Smooth muscle cell (in vitro differentiated cells): Measurements from ENCODE around the gene RTTN. TPM values are rescaled to one million over a fixed set of nuclear protein-coding genes. Genes with fewer than 3 reads are reported as not detected.

ENCODE experiments used
- DNase-seq: peaks from one replicate; lab custom pipeline; 2025; ENCODE audit not compliant: unreplicated experiment; lab: John Stamatoyannopoulos, UW
- H2AFZ ChIP-seq: fragments of 200-600 bp; sonication (generic); 2 replicates; pipeline ENCODE4 v1.6.0; 2016; ENCODE audit warnings: antibody characterized with exemption, low read depth, mild to moderate bottlenecking
- H3F3A ChIP-seq: fragments of 200-600 bp; sonication (generic); 2 replicates; pipeline ENCODE4 v1.6.0; 2017; ENCODE audit warnings: antibody characterized with exemption, low read depth
- H3K27ac ChIP-seq: fragments of 200-600 bp; sonication (generic); 2 replicates; pipeline ENCODE4 v1.5.1; 2016; ENCODE audit warnings: low read depth, mild to moderate bottlenecking
- H3K27me3 ChIP-seq: fragments of 200-600 bp; sonication (generic); 2 replicates; pipeline ENCODE4 v1.6.1; 2016; ENCODE audit warnings: low read depth, mild to moderate bottlenecking
- H3K36me3 ChIP-seq: fragments of 200-600 bp; sonication (generic); 2 replicates; pipeline ENCODE4 v1.5.1; 2016; ENCODE audit warnings: low read depth
- H3K4me1 ChIP-seq: fragments of 200-600 bp; sonication (generic); 2 replicates; pipeline ENCODE4 v1.5.1; 2016; ENCODE audit warnings: low read depth
- H3K4me2 ChIP-seq: fragments of 200-600 bp; sonication (generic); 2 replicates; pipeline ENCODE4 v1.6.0; 2016; ENCODE audit warnings: mild to moderate bottlenecking
- H3K4me3 ChIP-seq: fragments of 200-600 bp; sonication (generic); 2 replicates; pipeline ENCODE4 v1.5.1; 2016; ENCODE audit warnings: mild to moderate bottlenecking
- H3K79me2 ChIP-seq: fragments of 200-600 bp; sonication (generic); 2 replicates; pipeline ENCODE4 v1.6.0; 2016; ENCODE audit warnings: low read depth, mild to moderate bottlenecking
- H3K9ac ChIP-seq: fragments of 200-600 bp; sonication (generic); 2 replicates; pipeline ENCODE4 v1.6.0; 2016; ENCODE audit warnings: low read depth
- H3K9me3 ChIP-seq: fragments of 200-600 bp; sonication (generic); replicated peaks from 2 replicates; pipeline ENCODE4 v1.5.1; 2016; ENCODE audit warnings: low read depth
- H4K20me1 ChIP-seq: fragments of 200-600 bp; sonication (generic); 2 replicates; pipeline ENCODE4 v1.6.0; 2016; ENCODE audit warnings: low read depth
- WGBS: methylation state at CpG from one replicate; pipeline ENCODE4 v1.1.7; 2016; ENCODE audit warnings: low lambda C conversion rate; 5-methylcytosine and 5-hydroxymethylcytosine counted together
- polyA plus RNA-seq: library from polyadenylated mRNA; unstranded; fragments of >200 nt; fragmentation: Nextera tagmentation; extraction: Ambion mirVana; gene quantifications from 2 replicates; pipeline ENCODE4 v1.2.1, GENCODE V29; 2016
- total RNA-seq: library from RNA; depleted of rRNA; stranded (reverse); fragments of >200 nt; gene quantifications from 2 replicates; pipeline ENCODE4 v1.2.3, GENCODE V29; 2014
- TF ChIP-seq, protein P1 (sequence below): fragments of 200-600 bp; sonication (generic); IDR thresholded peaks from 2 replicates; pipeline ENCODE4 v1.5.1; 2017; ENCODE audit warnings: borderline replicate concordance, mild to moderate bottlenecking, antibody characterized with exemption; ENCODE audit not compliant: insufficient read depth, poor library complexity, severe bottlenecking

The RTTN gene
- total and polyA plus RNA-seq, 2 experiments from 2014 or later: 3.6 to 17.3 TPM

DNA sequence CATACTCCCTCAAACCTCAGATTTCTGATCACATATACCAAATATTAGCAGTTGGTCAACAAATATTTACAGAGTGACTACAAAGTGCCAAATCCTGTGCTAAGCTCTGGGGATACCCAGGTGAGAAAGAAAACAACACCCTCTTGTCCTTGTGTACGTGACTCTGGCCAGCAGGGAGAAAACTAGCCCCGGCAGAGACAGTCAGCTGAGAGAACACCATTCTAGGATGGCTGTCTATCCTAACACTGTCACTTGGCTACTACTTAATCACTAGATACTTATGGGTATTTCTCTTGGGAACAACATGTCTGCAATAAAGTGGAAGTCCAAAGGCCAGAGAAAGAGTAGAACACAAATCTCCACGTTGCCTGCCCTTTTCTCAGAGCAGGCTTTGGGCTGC, 199.9 kb downstream of the RTTN start:
- H4K20me1 ChIP-seq: no peaks in the 10 kb centered on the region
- no peaks in the 10 kb centered on the region for H3F3A ChIP-seq
- no peak for DNase-seq
- H3K27ac ChIP-seq: no peak overlapping the region
- no peaks in the 10 kb centered on the region for H3K27me3 ChIP-seq
- H3K4me1 ChIP-seq: no peaks in the 10 kb centered on the region
- TF ChIP-seq, protein P1, sequence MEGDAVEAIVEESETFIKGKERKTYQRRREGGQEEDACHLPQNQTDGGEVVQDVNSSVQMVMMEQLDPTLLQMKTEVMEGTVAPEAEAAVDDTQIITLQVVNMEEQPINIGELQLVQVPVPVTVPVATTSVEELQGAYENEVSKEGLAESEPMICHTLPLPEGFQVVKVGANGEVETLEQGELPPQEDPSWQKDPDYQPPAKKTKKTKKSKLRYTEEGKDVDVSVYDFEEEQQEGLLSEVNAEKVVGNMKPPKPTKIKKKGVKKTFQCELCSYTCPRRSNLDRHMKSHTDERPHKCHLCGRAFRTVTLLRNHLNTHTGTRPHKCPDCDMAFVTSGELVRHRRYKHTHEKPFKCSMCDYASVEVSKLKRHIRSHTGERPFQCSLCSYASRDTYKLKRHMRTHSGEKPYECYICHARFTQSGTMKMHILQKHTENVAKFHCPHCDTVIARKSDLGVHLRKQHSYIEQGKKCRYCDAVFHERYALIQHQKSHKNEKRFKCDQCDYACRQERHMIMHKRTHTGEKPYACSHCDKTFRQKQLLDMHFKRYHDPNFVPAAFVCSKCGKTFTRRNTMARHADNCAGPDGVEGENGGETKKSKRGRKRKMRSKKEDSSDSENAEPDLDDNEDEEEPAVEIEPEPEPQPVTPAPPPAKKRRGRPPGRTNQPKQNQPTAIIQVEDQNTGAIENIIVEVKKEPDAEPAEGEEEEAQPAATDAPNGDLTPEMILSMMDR: no peak
- H3K4me3 ChIP-seq: no peak overlapping the region
- no peaks in the 10 kb centered on the region for H3K9me3 ChIP-seq
- no peak overlapping the region for H2AFZ ChIP-seq
- no peaks in the 10 kb centered on the region for H3K36me3 ChIP-seq
- no peak overlapping the region for H3K9ac ChIP-seq
- H3K79me2 ChIP-seq: no peaks in the 10 kb centered on the region
- 92% methylated on average over 3 of the region's 3 CpGs for WGBS
- no peak overlapping the region for H3K4me2 ChIP-seq

DNA sequence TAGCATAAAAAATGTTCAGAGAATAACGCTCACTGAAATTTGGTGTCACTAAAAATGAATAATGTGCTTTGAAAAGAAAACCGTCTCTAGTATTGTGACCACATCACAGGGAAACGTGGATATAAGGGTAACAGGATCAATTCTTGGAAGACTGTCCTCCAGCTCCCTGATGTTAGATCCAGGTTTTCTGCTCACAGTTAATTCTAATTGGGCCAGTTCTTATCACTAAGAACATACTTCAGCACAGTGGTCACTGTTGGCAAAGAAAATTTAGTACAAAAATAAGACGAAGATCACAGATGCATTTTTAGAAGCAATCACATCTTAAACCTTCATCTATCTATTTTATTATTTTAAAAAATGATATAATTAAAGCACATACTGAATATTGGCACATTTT, 200.8 kb downstream of the RTTN start:
- Histone ChIP-seq H3K4me1 (no peaks in the 10 kb centered on the region), H2AFZ (no peak overlapping the region), H3K27ac (no peak overlapping the region), H3K36me3 (no peaks in the 10 kb centered on the region), H3K9ac (no peak overlapping the region), H3K79me2 (no peaks in the 10 kb centered on the region), H3K27me3 (no peaks in the 10 kb centered on the region), H3K4me2 (no peak overlapping the region), H3F3A (no peaks in the 10 kb centered on the region), H3K4me3 (no peak overlapping the region), H4K20me1 (no peaks in the 10 kb centered on the region), H3K9me3 (no peaks in the 10 kb centered on the region)
- WGBS: 76% methylated on average over 4 of the region's 4 CpGs
- DNase-seq: no peak
- TF ChIP-seq, protein P1: no peak

DNA sequence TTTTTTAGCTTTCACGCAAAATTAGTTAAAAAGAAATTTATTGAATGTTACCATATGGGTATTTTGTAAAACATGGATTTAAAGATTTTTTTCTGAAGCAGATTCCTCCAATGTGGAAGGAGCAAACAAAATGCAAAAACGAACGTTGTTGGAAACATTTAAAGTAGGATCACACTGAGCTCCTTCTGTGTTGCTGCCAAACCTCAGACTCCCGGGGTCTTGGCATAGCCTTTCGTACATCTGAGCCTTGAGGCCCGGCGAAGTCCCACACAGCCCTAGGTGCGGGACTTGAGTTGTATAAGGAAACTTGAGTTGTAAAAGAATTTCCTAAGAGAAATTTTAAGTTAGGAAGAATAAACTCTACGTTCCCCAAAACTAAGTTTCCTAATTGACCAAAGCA, 205.8 kb downstream of the RTTN start:
- no peak overlapping the region for H3K4me2 ChIP-seq
- no peaks in the 10 kb centered on the region for H3K79me2 ChIP-seq
- no peaks in the 10 kb centered on the region for H3F3A ChIP-seq
- no peaks in the 10 kb centered on the region for H3K27me3 ChIP-seq
- TF ChIP-seq, protein P1: no peak
- DNase-seq: no peak
- WGBS: 79% methylated on average over 9 of the region's 9 CpGs
- H3K9ac ChIP-seq: no peak overlapping the region
- H3K4me3 ChIP-seq: no peak overlapping the region
- no peaks in the 10 kb centered on the region for H3K4me1 ChIP-seq
- no peaks in the 10 kb centered on the region for H3K36me3 ChIP-seq
- no peak overlapping the region for H3K27ac ChIP-seq
- no peaks in the 10 kb centered on the region for H3K9me3 ChIP-seq
- H2AFZ ChIP-seq: no peak overlapping the region
- H4K20me1 ChIP-seq: no peaks in the 10 kb centered on the region

DNA sequence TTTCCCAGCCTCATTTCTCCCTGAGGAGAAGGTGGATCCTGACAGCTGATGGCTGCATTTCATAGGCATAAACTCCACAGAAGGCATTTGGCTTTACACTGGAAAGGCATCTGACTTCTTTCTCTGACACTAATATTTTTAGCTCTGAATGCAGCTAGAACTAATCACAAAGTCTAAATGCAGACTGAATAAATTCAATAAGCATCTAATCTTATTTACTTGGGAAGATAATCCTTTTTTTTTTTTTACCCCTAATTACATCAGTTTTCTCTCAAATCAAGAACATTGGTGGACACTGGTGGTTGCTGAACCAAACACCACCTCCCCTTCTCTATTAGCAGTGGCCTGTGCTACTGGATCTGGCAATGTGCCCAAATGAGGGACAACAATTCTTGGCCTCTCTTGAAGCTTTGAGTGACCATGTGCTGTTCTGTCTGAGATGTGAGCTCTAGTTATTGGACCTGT, 206.9 kb downstream of the RTTN start:
- no peaks in the 10 kb centered on the region for H3K4me1 ChIP-seq
- H3K4me3 ChIP-seq: no peak overlapping the region
- H3K27ac ChIP-seq: no peak overlapping the region
- H4K20me1 ChIP-seq: no peaks in the 10 kb centered on the region
- no peaks in the 10 kb centered on the region for H3F3A ChIP-seq
- no peak for DNase-seq
- no peak overlapping the region for H3K4me2 ChIP-seq
- no peaks in the 10 kb centered on the region for H3K36me3 ChIP-seq
- H3K79me2 ChIP-seq: no peaks in the 10 kb centered on the region
- no peaks in the 10 kb centered on the region for H3K9me3 ChIP-seq
- no peak overlapping the region for H3K9ac ChIP-seq
- TF ChIP-seq, protein P1: no peak
- no peak overlapping the region for H2AFZ ChIP-seq
- no peaks in the 10 kb centered on the region for H3K27me3 ChIP-seq
